ENCODE measurements around the gene ADAT3. TPM values are rescaled to one million over a fixed set of nuclear protein-coding genes. Genes with fewer than 3 reads are reported as not detected.

ADAT3 gene
- total RNA-seq, 4 donors from 2014 or later, result 2.4 to 6.2 (median 3.9) TPM

DNA sequence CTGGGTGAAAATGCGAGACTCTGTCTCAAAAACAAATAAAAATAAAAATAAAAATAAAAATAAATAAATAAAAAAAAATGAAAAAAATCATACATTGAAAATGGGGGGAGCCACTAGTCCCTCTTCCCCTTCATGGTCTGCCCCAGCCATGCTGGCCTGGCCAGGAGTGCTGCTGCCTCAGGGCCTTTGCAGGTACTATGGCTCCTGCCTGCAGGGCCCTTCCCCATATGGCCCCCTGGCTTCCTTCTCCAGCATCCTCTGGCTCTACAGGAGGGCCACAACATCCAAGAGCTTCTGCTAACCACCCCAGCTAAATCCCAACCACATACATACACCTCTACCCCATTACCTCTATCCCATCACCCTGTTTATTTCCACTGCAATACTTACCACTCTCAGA lies 15.3 kb upstream of the ADAT3 start:
- DNase-seq (ENCODE audit: low spot score) (no peak), ATAC-seq (ENCODE audit: low FRiP score) (no peak)
- TF ChIP-seq, protein P1, sequence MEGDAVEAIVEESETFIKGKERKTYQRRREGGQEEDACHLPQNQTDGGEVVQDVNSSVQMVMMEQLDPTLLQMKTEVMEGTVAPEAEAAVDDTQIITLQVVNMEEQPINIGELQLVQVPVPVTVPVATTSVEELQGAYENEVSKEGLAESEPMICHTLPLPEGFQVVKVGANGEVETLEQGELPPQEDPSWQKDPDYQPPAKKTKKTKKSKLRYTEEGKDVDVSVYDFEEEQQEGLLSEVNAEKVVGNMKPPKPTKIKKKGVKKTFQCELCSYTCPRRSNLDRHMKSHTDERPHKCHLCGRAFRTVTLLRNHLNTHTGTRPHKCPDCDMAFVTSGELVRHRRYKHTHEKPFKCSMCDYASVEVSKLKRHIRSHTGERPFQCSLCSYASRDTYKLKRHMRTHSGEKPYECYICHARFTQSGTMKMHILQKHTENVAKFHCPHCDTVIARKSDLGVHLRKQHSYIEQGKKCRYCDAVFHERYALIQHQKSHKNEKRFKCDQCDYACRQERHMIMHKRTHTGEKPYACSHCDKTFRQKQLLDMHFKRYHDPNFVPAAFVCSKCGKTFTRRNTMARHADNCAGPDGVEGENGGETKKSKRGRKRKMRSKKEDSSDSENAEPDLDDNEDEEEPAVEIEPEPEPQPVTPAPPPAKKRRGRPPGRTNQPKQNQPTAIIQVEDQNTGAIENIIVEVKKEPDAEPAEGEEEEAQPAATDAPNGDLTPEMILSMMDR (IDR thresholded peaks at IDR 0.05), result no peak

DNA sequence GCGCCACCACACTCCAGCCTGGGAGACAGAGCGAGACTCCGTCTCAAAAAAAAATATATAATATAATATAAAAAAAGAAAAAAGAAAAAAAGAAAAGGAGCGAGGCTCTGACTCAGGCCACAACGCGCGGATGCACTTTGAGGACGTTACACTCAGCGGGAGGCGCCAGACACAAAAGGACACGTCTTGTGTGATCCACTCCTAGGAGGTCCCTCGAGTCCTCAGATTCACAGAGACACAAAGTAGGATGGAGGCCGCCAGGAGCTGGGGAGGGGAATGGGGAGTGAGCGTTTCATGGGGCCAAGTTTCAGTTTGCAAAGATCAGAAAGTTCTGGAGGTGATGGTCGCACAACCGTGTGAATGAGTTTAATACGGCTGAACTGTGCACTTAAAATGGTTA lies 11.4 kb upstream of the ADAT3 start:
- TF ChIP-seq, protein P1 (IDR thresholded peaks at IDR 0.05), result no peak
- DNase-seq (ENCODE audit: low spot score) (no peak), ATAC-seq (ENCODE audit: low FRiP score) (no peak)

DNA sequence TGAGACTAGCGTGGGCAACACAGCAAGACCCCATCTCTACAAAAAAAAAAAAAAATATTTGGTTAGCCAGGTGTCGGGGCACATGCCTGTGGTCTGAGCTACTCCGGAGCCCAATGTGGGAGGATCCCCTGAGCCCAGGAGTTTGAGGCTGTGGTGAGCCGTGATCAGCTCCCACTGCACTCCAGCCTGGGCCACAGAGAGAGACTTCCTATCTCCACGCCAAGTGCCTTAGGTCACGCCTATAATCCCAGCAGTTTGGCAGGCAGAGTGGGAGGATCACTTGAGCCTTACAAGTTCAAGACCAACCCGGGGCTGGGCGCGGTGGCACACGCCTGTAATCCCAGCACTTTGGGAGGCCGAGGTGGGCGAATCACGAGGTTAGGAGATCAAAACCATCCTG lies 8.7 kb upstream of the ADAT3 start:
- ATAC-seq (ENCODE audit: low FRiP score), result no peak
- TF ChIP-seq, protein P1 (IDR thresholded peaks at IDR 0.05), result no peak
- DNase-seq (ENCODE audit: low spot score), result no peak

DNA sequence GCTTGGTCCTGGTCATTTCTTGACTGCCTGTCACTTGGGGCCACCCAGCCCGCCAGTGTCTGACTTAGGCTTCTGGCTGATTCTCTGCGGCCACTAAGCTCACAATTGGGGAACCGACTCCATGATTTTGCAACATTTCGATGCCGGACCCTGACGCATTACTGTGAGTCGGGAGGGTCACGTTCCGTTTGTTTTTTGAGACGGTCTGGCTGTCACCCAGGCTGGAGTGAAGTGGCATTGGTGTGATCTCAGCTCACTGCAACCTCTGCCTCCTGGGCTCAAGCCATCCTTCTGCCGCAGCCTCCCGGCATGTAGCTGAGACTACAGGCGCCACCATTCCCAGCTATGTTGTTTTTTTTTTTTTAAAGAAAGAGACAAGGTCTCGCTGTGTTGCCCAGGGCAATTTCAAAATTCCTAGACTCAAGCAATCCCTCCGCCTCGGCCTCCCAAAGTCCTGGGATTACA lies 3.2 kb upstream of the ADAT3 start:
- DNase-seq (ENCODE audit: low spot score) (no peak), ATAC-seq (ENCODE audit: low FRiP score) (no peak)
- TF ChIP-seq, protein P1 (IDR thresholded peaks at IDR 0.05), result no peak

DNA sequence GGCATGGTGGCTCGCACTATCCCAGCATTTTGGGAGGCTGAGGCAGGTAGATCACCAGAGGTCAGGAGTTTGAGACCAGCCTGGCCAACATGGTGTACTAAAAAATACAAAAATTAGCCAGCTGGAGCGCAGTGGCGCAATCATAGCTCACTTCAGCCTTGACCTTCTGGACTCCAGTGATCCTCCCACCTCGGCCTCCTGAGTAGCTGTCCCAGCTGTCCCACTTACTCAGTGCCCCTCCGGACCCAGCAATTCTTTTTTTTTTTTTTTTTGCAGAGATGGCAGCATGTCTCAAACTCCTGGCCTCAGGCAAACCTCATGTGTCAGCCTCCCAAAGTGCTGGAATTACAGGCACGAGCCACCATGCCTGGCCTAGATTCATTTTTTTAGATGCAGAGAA lies 2.3 kb upstream of the ADAT3 start:
- TF ChIP-seq, protein P1 (IDR thresholded peaks at IDR 0.05), result no peak
- ATAC-seq (ENCODE audit: low FRiP score), result no peak
- no peak for DNase-seq (ENCODE audit: low spot score)

DNA sequence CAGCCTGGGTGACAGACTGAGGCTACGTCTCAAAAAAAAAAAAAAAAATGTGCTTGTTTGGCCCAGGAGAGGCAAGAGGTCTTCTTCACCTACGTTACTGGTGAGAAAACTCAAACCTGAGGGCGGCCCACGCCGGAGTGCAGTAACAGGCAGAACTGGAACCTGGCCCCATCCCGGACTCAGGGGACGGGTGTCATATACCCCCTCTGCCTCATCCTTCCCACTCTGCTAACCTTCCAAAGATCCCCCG lies 414 bp upstream of the ADAT3 start:
- ATAC-seq (ENCODE audit: low FRiP score) (peak; percentile 1), DNase-seq (ENCODE audit: low spot score) (no peak)
- TF ChIP-seq, protein P1 (IDR thresholded peaks at IDR 0.05), result no peak

DNA sequence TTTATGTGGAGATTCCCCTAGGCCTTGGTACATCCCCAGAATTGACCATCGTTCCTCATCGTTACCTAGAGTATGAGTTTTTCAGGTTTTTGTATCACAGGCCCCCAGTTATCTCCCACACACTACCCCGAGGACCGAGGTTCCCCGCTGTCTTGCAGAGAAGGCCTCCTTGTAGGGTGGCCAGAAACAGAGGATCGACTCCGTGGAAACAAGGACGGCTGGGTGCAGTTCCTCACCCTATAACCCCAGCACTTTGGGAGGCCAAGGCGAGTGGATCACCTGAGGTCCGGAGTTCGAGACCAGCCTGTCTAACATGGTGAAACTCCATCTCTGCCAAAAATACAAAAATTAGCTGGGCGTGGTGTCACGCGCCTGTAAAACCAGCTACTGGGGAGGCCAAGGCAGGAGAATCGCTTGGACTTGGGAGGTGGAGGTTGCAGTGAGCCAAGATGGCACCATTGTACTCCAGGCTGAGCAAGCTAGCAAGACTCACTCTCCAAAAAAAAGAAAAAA lies 720 bp downstream of the ADAT3 start:
- TF ChIP-seq, protein P1 (IDR thresholded peaks at IDR 0.05), result no peak
- DNase-seq (ENCODE audit: low spot score) (no peak), ATAC-seq (ENCODE audit: low FRiP score) (no peak)

All from omental fat pad (tissue), 4 donors.